H9 (cell line): ENCODE measurements around the gene C1orf159. TPM values are rescaled to one million over a fixed set of nuclear protein-coding genes. Genes with fewer than 3 reads are reported as not detected.
A peak's percentile ranks its signal among the peaks of the same experiment; 100 is the strongest.

Source experiments
- DNase-seq: peaks from one replicate; pipeline ENCODE4 v3.0.0-alpha.2; 2017
- H2AFZ ChIP-seq: one replicate; pipeline ENCODE4 v1.6.1; 2013; ENCODE audit warnings: mild to moderate bottlenecking, low read length, control low read depth, moderate library complexity
- H2AK5ac ChIP-seq: 2 replicates; pipeline ENCODE4 v1.6.1; 2013; ENCODE audit warnings: low read length, control low read depth, mixed read lengths; ENCODE audit not compliant: insufficient read length
- H2BK120ac ChIP-seq: one replicate; pipeline ENCODE4 v1.6.1; 2013; ENCODE audit warnings: low read depth, mild to moderate bottlenecking, low read length, control low read depth, inconsistent platforms; ENCODE audit not compliant: poor library complexity, severe bottlenecking
- H2BK12ac ChIP-seq: 2 replicates; pipeline ENCODE4 v1.6.1; 2013; ENCODE audit warnings: low read length, control low read depth, mixed read lengths, low read depth; ENCODE audit not compliant: insufficient read length
- H2BK15ac ChIP-seq: 2 replicates; pipeline ENCODE4 v1.6.1; 2013; ENCODE audit warnings: low read depth, low read length, control low read depth
- H2BK20ac ChIP-seq: one replicate; pipeline ENCODE4 v1.6.1; 2013; ENCODE audit warnings: low read depth, mild to moderate bottlenecking, low read length, control low read depth, inconsistent platforms; ENCODE audit not compliant: poor library complexity, severe bottlenecking
- H2BK5ac ChIP-seq: 2 replicates; pipeline ENCODE4 v1.6.1; 2013; ENCODE audit warnings: low read length, control low read depth, mixed read lengths; ENCODE audit not compliant: insufficient read length
- H3K14ac ChIP-seq: 2 replicates; pipeline ENCODE4 v1.6.1; 2013; ENCODE audit warnings: low read length, control low read depth; ENCODE audit not compliant: insufficient read depth
- H3K18ac ChIP-seq: 2 replicates; pipeline ENCODE4 v1.6.1; 2013; ENCODE audit warnings: low read depth, mild to moderate bottlenecking, mixed read lengths, low read length, control low read depth; ENCODE audit not compliant: insufficient read length
- H3K23ac ChIP-seq: 2 replicates; pipeline ENCODE4 v1.6.1; 2013; ENCODE audit warnings: low read length, control low read depth, mixed read lengths, low read depth; ENCODE audit not compliant: insufficient read length
- H3K23me2 ChIP-seq: 2 replicates; pipeline ENCODE4 v1.6.1; 2013; ENCODE audit warnings: low read depth, mild to moderate bottlenecking, mixed read lengths, low read length, control low read depth; ENCODE audit not compliant: insufficient read length, poor library complexity, severe bottlenecking
- H3K27ac ChIP-seq: 2 replicates; pipeline ENCODE4 v1.5.1; 2013; ENCODE audit warnings: low read length, control low read depth, mixed read lengths, low read depth; ENCODE audit not compliant: insufficient read length
- H3K27me3 ChIP-seq: 2 replicates; pipeline ENCODE4 v1.6.1; 2013; ENCODE audit warnings: low read length, control low read depth, inconsistent platforms; ENCODE audit not compliant: insufficient read depth
- H3K4ac ChIP-seq: 2 replicates; pipeline ENCODE4 v1.6.1; 2013; ENCODE audit warnings: low read depth, mild to moderate bottlenecking, control low read depth, inconsistent platforms, low read length, moderate library complexity
- H3K4me1 ChIP-seq: 2 replicates; pipeline ENCODE4 v1.6.1; 2013; ENCODE audit warnings: low read length, control low read depth, inconsistent platforms; ENCODE audit not compliant: insufficient read depth
- H3K4me2 ChIP-seq: 2 replicates; pipeline ENCODE4 v1.6.1; 2013; ENCODE audit warnings: low read length, control low read depth, mixed read lengths; ENCODE audit not compliant: insufficient read length, insufficient read depth
- H3K56ac ChIP-seq: 2 replicates; pipeline ENCODE4 v1.6.1; 2013; ENCODE audit warnings: low read depth, mild to moderate bottlenecking, mixed read lengths, low read length, control low read depth; ENCODE audit not compliant: insufficient read length
- H3K79me1 ChIP-seq: 2 replicates; pipeline ENCODE4 v1.6.1; 2013; ENCODE audit warnings: low read depth, mild to moderate bottlenecking, moderate library complexity, low read length, control low read depth, inconsistent platforms; ENCODE audit not compliant: insufficient read depth, poor library complexity, severe bottlenecking
- H3K79me2 ChIP-seq: 2 replicates; pipeline ENCODE4 v1.6.1; 2013; ENCODE audit warnings: low read length, control low read depth, inconsistent platforms; ENCODE audit not compliant: insufficient read depth
- H3K9ac ChIP-seq: 2 replicates; pipeline ENCODE4 v1.6.1; 2013; ENCODE audit warnings: low read length, control low read depth, mixed read lengths; ENCODE audit not compliant: insufficient read length; ENCODE audit errors: extremely low read depth
- H3K9me3 ChIP-seq: one replicate; pipeline ENCODE4 v1.6.1; 2013; ENCODE audit warnings: low read depth, low read length, inconsistent platforms; ENCODE audit not compliant: control insufficient read depth
- H3T11ph ChIP-seq: one replicate; pipeline ENCODE4 v1.6.1; 2013; ENCODE audit warnings: mild to moderate bottlenecking, low read length, control low read depth, inconsistent platforms
- H4K20me1 ChIP-seq: one replicate; pipeline ENCODE4 v1.6.1; 2013; ENCODE audit not compliant: control insufficient read depth, insufficient read length, insufficient read depth
- H4K5ac ChIP-seq: 2 replicates; pipeline ENCODE4 v1.6.1; 2013; ENCODE audit warnings: low read depth, mild to moderate bottlenecking, mixed read lengths, low read length, control low read depth; ENCODE audit not compliant: insufficient read length
- H4K8ac ChIP-seq: replicated peaks from 2 replicates; pipeline ENCODE4 v1.6.1; 2013; ENCODE audit warnings: low read length, control low read depth, mixed read lengths, low read depth; ENCODE audit not compliant: insufficient read length
- H4K91ac ChIP-seq: 2 replicates; pipeline ENCODE4 v1.6.1; 2013; ENCODE audit warnings: low read depth, mild to moderate bottlenecking, moderate library complexity, mixed read lengths, low read length, control low read depth; ENCODE audit not compliant: insufficient read length
- H3K27ac Mint-ChIP-seq, 3 experiments: 2 replicates in 2 of 3; 3 replicates in 1 of 3; pipeline ENCODE4 v1.8.0; 2020 to 2021; ENCODE audit warnings: mixed read lengths in 3 of 3, mild to moderate bottlenecking in 1 of 3, moderate library complexity in 1 of 3
- H3K27me3 Mint-ChIP-seq: 2 replicates; pipeline ENCODE4 v1.8.0; 2021; ENCODE audit warnings: low read depth, mild to moderate bottlenecking, moderate library complexity, mixed read lengths
- H3K36me3 Mint-ChIP-seq, 3 experiments: 2 replicates in 2 of 3; 3 replicates in 1 of 3; pipeline ENCODE4 v1.8.0; 2020 to 2021; ENCODE audit warnings: low read depth in 3 of 3, mixed read lengths in 3 of 3; ENCODE audit not compliant: insufficient read depth in 1 of 3
- H3K4me1 Mint-ChIP-seq, 2 experiments: 2 replicates each; pipeline ENCODE4 v1.8.0; 2020; ENCODE audit warnings: mixed read lengths in 2 of 2
- H3K4me3 Mint-ChIP-seq, 2 experiments: 2 replicates in 1 of 2; 3 replicates in 1 of 2; pipeline ENCODE4 v1.8.0; 2020 to 2021; ENCODE audit warnings: mild to moderate bottlenecking in 2 of 2, mixed read lengths in 2 of 2, moderate library complexity in 1 of 2
- H3K9me3 Mint-ChIP-seq, 2 experiments: 2 replicates in 1 of 2; 3 replicates in 1 of 2; pipeline ENCODE4 v1.8.0; 2020; ENCODE audit warnings: mild to moderate bottlenecking in 2 of 2, mixed read lengths in 2 of 2, moderate library complexity in 1 of 2
- WGBS: extraction: QIAGEN DNeasy Blood & Tissue Kit; methylation state at CpG from one replicate; pipeline ENCODE4 v1.1.7; 2013; ENCODE audit warnings: missing lambda C conversion rate, low lambda C conversion rate, mixed read lengths; ENCODE audit not compliant: insufficient read length; ENCODE audit errors: extremely low coverage; 5-methylcytosine and 5-hydroxymethylcytosine counted together
- total RNA-seq: library from RNA; stranded (reverse); gene quantifications from 2 replicates; pipeline ENCODE4 v1.2.1, GENCODE V29; 2021
- TF ChIP-seq, protein P1 (sequence below): fragments of 200-600 bp; sonication (generic); conservative IDR thresholded peaks from 3 replicates; pipeline ENCODE4 v1.8.0; 2021; ENCODE audit warnings: antibody characterized with exemption, mild to moderate bottlenecking

Gene C1orf159
- total RNA-seq, 1 experiment from 2014 or later: 12.3 TPM

DNA sequence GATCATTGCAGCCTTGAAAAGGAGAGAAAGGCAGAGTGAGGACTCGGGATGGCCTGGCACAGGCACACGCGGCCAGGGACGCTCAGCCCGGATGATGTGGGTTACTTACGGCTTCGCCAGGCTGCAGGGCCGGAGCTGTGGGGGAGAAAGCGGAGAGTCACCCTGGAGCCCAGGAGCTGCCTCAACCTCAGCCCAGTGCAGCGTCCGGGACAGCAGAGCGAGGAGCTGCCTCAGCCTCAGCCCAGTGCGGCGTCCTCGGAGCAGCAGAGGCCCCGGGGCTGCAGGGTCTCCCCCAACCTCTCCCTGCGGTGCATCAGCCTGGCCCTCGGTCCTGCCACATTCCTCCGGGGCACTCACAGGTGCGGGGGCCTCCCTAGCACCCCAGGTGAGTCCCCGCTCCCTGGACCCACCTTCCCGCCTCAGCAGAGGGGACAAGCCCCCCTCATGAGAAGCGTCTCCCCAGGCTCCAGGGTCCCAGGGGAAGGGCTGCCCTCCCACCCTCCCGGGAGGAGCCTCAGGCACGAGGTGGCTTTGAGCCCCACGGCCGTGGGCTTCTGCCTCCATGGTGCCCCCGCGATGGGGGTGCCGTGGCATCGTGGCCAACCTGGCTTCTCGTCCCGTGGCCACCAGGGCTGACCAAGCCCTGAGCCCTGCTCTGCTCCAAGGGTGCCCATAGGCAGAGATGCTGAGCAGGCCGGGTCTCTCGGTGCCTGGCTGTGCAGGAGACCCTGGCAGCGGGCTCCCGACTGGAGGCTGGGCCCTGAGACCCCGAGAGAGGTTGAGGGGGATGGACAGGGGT, 31.3 kb downstream of the C1orf159 start:
- Mint-ChIP-seq H3K27ac (peak overlapping the region in 2 of 3 experiments; percentile 44 to 64; a peak in 1 of 7 replicates), H3K9me3 (no peaks in the 10 kb centered on the region)
- no peak overlapping the region for H2BK120ac ChIP-seq

More for the DNA sequence above, 31.3 kb downstream of the C1orf159 start:
- no peak overlapping the region for H2BK12ac ChIP-seq
- DNase-seq: no peak
- H3K4me2 ChIP-seq: no peak overlapping the region
- no peak overlapping the region for H2BK5ac ChIP-seq
- H4K20me1 ChIP-seq: no peaks in the 10 kb centered on the region
- H4K5ac ChIP-seq: no peak overlapping the region
- no peak overlapping the region for H3K4me3 Mint-ChIP-seq
- no peak overlapping the region for H3K4ac ChIP-seq
- peaks cover under 1% of the 10 kb centered on the region; the same call in 1 of the 2 replicates for H3K27me3 Mint-ChIP-seq
- no peak overlapping the region for H3K23ac ChIP-seq
- no peaks in the 10 kb centered on the region for H3K27me3 ChIP-seq
- no peak overlapping the region for H2BK15ac ChIP-seq
- TF ChIP-seq, protein P1, sequence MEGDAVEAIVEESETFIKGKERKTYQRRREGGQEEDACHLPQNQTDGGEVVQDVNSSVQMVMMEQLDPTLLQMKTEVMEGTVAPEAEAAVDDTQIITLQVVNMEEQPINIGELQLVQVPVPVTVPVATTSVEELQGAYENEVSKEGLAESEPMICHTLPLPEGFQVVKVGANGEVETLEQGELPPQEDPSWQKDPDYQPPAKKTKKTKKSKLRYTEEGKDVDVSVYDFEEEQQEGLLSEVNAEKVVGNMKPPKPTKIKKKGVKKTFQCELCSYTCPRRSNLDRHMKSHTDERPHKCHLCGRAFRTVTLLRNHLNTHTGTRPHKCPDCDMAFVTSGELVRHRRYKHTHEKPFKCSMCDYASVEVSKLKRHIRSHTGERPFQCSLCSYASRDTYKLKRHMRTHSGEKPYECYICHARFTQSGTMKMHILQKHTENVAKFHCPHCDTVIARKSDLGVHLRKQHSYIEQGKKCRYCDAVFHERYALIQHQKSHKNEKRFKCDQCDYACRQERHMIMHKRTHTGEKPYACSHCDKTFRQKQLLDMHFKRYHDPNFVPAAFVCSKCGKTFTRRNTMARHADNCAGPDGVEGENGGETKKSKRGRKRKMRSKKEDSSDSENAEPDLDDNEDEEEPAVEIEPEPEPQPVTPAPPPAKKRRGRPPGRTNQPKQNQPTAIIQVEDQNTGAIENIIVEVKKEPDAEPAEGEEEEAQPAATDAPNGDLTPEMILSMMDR: no peak
- no peak overlapping the region for H3K56ac ChIP-seq
- H3K79me1 ChIP-seq: no peaks in the 10 kb centered on the region
- no peak overlapping the region for H3K27ac ChIP-seq
- no peak overlapping the region for H4K8ac ChIP-seq
- peaks cover 0 to 12% (median 0%) of the 10 kb centered on the region in 3 experiments; a peak in 5 of 7 replicates for H3K36me3 Mint-ChIP-seq
- H3K9ac ChIP-seq: no peak overlapping the region
- no CpG with 5 or more reads among the region's 38 CpGs for WGBS
- H3K23me2 ChIP-seq: peaks cover 3% of the 10 kb centered on the region
- no peaks in the 10 kb centered on the region for H3K79me2 ChIP-seq
- no peaks in the 10 kb centered on the region; the same call in 1 of the 2 replicates for H3K4me1 ChIP-seq
- H2BK20ac ChIP-seq: no peak overlapping the region
- no peaks in the 10 kb centered on the region for H3K4me1 Mint-ChIP-seq
- H3K14ac ChIP-seq: no peak overlapping the region; the same call in 1 of the 2 replicates
- no peak overlapping the region for H3T11ph ChIP-seq
- no peak overlapping the region for H3K18ac ChIP-seq
- no peak overlapping the region for H2AFZ ChIP-seq
- no peak overlapping the region for H2AK5ac ChIP-seq
- no peaks in the 10 kb centered on the region for H3K9me3 ChIP-seq
- no peak overlapping the region for H4K91ac ChIP-seq
